Activated naive CD8-positive, alpha-beta T cell treated with anti-CD3 and anti-CD28 coated beads, Interleukin-2, amount 10 ng/mL, durations not matched to agents 7 days and 5 days (primary cell): ENCODE data around the gene TET1. TPM values are rescaled to one million over a fixed set of nuclear protein-coding genes. Genes with fewer than 3 reads are reported as not detected.

ENCODE experiments used
- total RNA-seq, 2 experiments: library from RNA; stranded (reverse); gene quantifications; one replicate each; pipeline ENCODE4 v1.2.3, GENCODE V29; 2021

Gene TET1
- total RNA-seq, 2 experiments from 2014 or later, result 3.8 to 4.1 TPM

Other genes starting within 250 kb of the TET1 start
- gene HNRNPH3, start 228.3 kb upstream of the TET1 start, total RNA-seq, result 100 to 1,000 TPM; 132 to 138 TPM
- gene PBLD, start 227.4 kb upstream of the TET1 start, total RNA-seq, result 1 to 10 TPM; 1.6 to 1.9 TPM
- gene RUFY2, start 153.1 kb upstream of the TET1 start, total RNA-seq, result 10 to 100 TPM; 15.5 to 22.6 TPM
- gene DNA2, start 88.4 kb upstream of the TET1 start, total RNA-seq, result 10 to 100 TPM; 35.0 to 36.1 TPM
- gene SLC25A16, start 32.8 kb upstream of the TET1 start, total RNA-seq, result 10 to 100 TPM; 17.8 to 18.9 TPM
- gene CCAR1, start 160.9 kb downstream of the TET1 start, total RNA-seq, result 10 to 100 TPM; 68.6 to 93.5 TPM